Hepatic stellate cell (primary cell): Measurements from ENCODE around the gene KDM2B.
"Not testable (repeated sequence)": the region's sequence is repeated elsewhere in the genome, so short reads cannot be mapped to it uniquely, and the experiment has no call there.

Experiments used
- DNase-seq: peaks from one replicate; pipeline ENCODE4 v3.0.0; 2011; ENCODE audit warnings: low spot score

The KDM2B gene

GRCh38 chr12:121584885-121585284 lies 4.1 kb upstream of the KDM2B start:
- not testable (repeated sequence) for DNase-seq

GRCh38 chr12:121583334-121583661 lies 2.5 kb upstream of the KDM2B start:
- not testable (repeated sequence) for DNase-seq

GRCh38 chr12:121582583-121583333 lies 1.9 kb upstream of the KDM2B start:
- DNase-seq = no peak

- DNase-seq = peak; percentile 68
Observed at GRCh38 chr12:121581686-121582429, 1.0 kb upstream of the KDM2B start.

GRCh38 chr12:121579981-121580868 lies 598 bp downstream of the KDM2B start:
- peak; percentile 65 for DNase-seq

GRCh38 chr12:121579190-121579791 lies 1.5 kb downstream of the KDM2B start:
- DNase-seq = no peak

- DNase-seq = peak; percentile 67
Observed at GRCh38 chr12:121578230-121579189, 2.3 kb downstream of the KDM2B start.

- peak; percentile 37 for DNase-seq
Observed at GRCh38 chr12:121577443-121578180, 3.2 kb downstream of the KDM2B start.

- DNase-seq = peak; percentile 91
Observed at GRCh38 chr12:121576851-121577391, 3.9 kb downstream of the KDM2B start.

- peak; percentile 51 for DNase-seq
Observed at GRCh38 chr12:121575952-121576625, 4.7 kb downstream of the KDM2B start.

GRCh38 chr12:121575051-121575450 lies 5.8 kb downstream of the KDM2B start:
- DNase-seq = no peak

GRCh38 chr12:121574025-121574424 lies 6.8 kb downstream of the KDM2B start:
- DNase-seq = no peak

GRCh38 chr12:121571920-121572319 lies 8.9 kb downstream of the KDM2B start:
- DNase-seq = no peak

- no peak for DNase-seq
Observed at GRCh38 chr12:121570467-121571283, 10.1 kb downstream of the KDM2B start.

- peak; percentile 60 for DNase-seq
Observed at GRCh38 chr12:121568971-121569751, 11.7 kb downstream of the KDM2B start.

GRCh38 chr12:121568518-121568917 lies 12.3 kb downstream of the KDM2B start:
- DNase-seq = no peak

- no peak for DNase-seq
Observed at GRCh38 chr12:121565076-121565475, 15.7 kb downstream of the KDM2B start.

GRCh38 chr12:121562488-121562887 lies 18.3 kb downstream of the KDM2B start:
- no peak for DNase-seq
